Stimulated activated CD4-positive, alpha-beta T cell treated with anti-CD3 and anti-CD28 coated beads, TNF-alpha, amount 100 ng/mL, for 48 hours (primary cell): ENCODE measurements around the gene CAMK4.
"Not testable (repeated sequence)": the region's sequence is repeated elsewhere in the genome, so short reads cannot be mapped to it uniquely, and the experiment has no call there.

ENCODE experiments used
- DNase-seq, 3 donors: peaks; one replicate each; pipeline ENCODE4 v3.0.0-alpha.2; 2020; ENCODE audit warnings: low read depth in 3 of 3

CAMK4 gene

GRCh38 chr5:111310711-111311620 lies 86.8 kb downstream of the CAMK4 start:
- no peak for DNase-seq

GRCh38 chr5:111311666-111312065 lies 87.5 kb downstream of the CAMK4 start:
- no peak for DNase-seq

GRCh38 chr5:111313017-111313724 lies 89.0 kb downstream of the CAMK4 start:
- DNase-seq, result no peak

GRCh38 chr5:111320953-111321352 lies 96.8 kb downstream of the CAMK4 start:
- no peak for DNase-seq

GRCh38 chr5:111321376-111321775 lies 97.2 kb downstream of the CAMK4 start:
- DNase-seq, result no peak

- DNase-seq, result no peak
Observed at GRCh38 chr5:111326551-111326950, 102.4 kb downstream of the CAMK4 start.

- no peak for DNase-seq
Observed at GRCh38 chr5:111337133-111337532, 112.9 kb downstream of the CAMK4 start.

GRCh38 chr5:111337688-111338087 lies 113.5 kb downstream of the CAMK4 start:
- DNase-seq, result no peak

- no peak for DNase-seq
Observed at GRCh38 chr5:111345731-111346130, 121.5 kb downstream of the CAMK4 start.

- DNase-seq, result no peak
Observed at GRCh38 chr5:111347021-111347420, 122.8 kb downstream of the CAMK4 start.

- DNase-seq, result no peak
Observed at GRCh38 chr5:111348661-111349329, 124.6 kb downstream of the CAMK4 start.

GRCh38 chr5:111349429-111349828 lies 125.2 kb downstream of the CAMK4 start:
- no peak for DNase-seq

- DNase-seq, result no peak
Observed at GRCh38 chr5:111353035-111353434, 128.9 kb downstream of the CAMK4 start.

- not testable (repeated sequence) for DNase-seq
Observed at GRCh38 chr5:111358726-111359125, 134.5 kb downstream of the CAMK4 start.

GRCh38 chr5:111360173-111360572 lies 136.0 kb downstream of the CAMK4 start:
- no peak for DNase-seq

- no peak for DNase-seq
Observed at GRCh38 chr5:111364992-111365391, 140.8 kb downstream of the CAMK4 start.

- no peak for DNase-seq
Observed at GRCh38 chr5:111366388-111366787, 142.2 kb downstream of the CAMK4 start.

- DNase-seq, result no peak
Observed at GRCh38 chr5:111367115-111367514, 142.9 kb downstream of the CAMK4 start.

GRCh38 chr5:111372799-111373198 lies 148.6 kb downstream of the CAMK4 start:
- DNase-seq, result no peak

GRCh38 chr5:111374380-111374779 lies 150.2 kb downstream of the CAMK4 start:
- DNase-seq, result no peak

GRCh38 chr5:111375645-111376044 lies 151.5 kb downstream of the CAMK4 start:
- no peak for DNase-seq

- DNase-seq, result no peak
Observed at GRCh38 chr5:111377306-111377705, 153.1 kb downstream of the CAMK4 start.
